Activated CD4-positive, alpha-beta memory T cell treated with anti-CD3 and anti-CD28 coated beads for 36 hours (primary cell): ENCODE results near the gene FLT4. TPM values are rescaled to one million over a fixed set of nuclear protein-coding genes. Genes with fewer than 3 reads are reported as not detected.
"Not testable (repeated sequence)": the region's sequence is repeated elsewhere in the genome, so short reads cannot be mapped to it uniquely, and the experiment has no call there.

Experiments used
- CTCF ChIA-PET: fragments of 350-600 bp; sonication (Branson Sonifier 250); formaldehyde crosslinking; loops from one replicate; lab custom pipeline; 2021; ENCODE audit warnings: antibody characterized with exemption, inconsistent platforms; lab: Charles Lee
- POLR2A ChIA-PET: fragments of 350-600 bp; sonication (Branson Sonifier 250); formaldehyde crosslinking; loops from one replicate; lab custom pipeline; 2021; ENCODE audit warnings: antibody characterized with exemption; lab: Charles Lee
- DNase-seq: peaks from one replicate; pipeline ENCODE4 v3.0.0-alpha.2; 2020
- H3K27ac Mint-ChIP-seq: one replicate; pipeline ENCODE4 v1.8.0; 2021; ENCODE audit warnings: mixed read lengths
- H3K27me3 Mint-ChIP-seq: one replicate; pipeline ENCODE4 v1.8.0; 2021; ENCODE audit warnings: mixed read lengths
- H3K36me3 Mint-ChIP-seq: one replicate; pipeline ENCODE4 v1.8.0; 2021; ENCODE audit warnings: mixed read lengths
- H3K4me1 Mint-ChIP-seq: one replicate; pipeline ENCODE4 v1.8.0; 2021; ENCODE audit warnings: low read depth, mixed read lengths
- H3K4me3 Mint-ChIP-seq: one replicate; pipeline ENCODE4 v1.8.0; 2021; ENCODE audit warnings: mild to moderate bottlenecking, mixed read lengths
- H3K9me3 Mint-ChIP-seq: one replicate; pipeline ENCODE4 v1.8.0; 2021; ENCODE audit warnings: mixed read lengths
- intact Hi-C: fragments of 100-400 bp; cut with micrococcal nuclease; formaldehyde crosslinking; loops from one replicate; pipeline ENCODE4 v1.15.1; 2023
- total RNA-seq, 2 experiments: library from RNA; stranded (reverse); gene quantifications; one replicate each; pipeline ENCODE4 v1.2.3, GENCODE V29; 2021

The FLT4 gene
- total RNA-seq, 2 experiments from 2014 or later: 1.4 to 2.0 TPM

DNA sequence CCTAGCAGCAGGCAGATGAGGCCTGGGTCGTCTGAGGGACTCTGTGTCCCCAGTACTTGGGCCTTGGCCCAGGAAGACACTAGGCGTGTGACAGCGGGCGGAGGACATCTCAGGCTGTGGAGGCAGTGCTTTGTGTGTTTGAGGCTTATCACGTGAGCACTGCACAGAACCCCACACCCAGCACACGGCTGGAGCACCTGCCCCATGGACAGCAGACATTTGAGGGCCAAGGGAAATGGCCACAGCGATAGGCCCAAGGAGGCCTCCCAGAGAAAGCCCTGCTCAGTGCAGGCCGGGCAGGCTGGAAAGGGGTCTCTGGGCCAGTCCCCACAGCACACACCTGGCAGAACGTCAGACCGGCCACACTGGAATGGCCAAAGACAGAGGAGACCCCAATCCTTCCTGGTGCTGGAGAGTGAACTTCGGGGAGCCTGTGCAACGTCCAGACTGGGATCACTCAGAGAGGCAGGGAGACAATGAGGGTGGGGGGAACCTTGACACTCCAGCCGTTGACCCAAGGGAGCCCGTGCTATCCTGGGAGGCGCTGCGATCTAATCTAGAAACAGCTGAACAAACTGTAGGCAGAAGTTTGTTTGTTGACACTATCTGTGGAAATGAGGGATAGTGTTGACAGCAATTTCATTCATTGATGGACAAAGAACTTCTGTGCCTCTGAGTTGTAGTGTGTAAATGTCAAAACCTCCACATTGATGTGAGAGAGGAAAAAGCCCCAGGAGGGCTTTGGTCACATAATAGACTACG lies 19.6 kb upstream of the FLT4 start:
- Mint-ChIP-seq H3K9me3 (no peaks in the 10 kb centered on the region), H3K4me1 (peaks cover 8% of the 10 kb centered on the region), H3K27ac (no peak overlapping the region), H3K4me3 (no peak overlapping the region), H3K27me3 (peaks cover 5% of the 10 kb centered on the region), H3K36me3 (no peaks in the 10 kb centered on the region)
- CTCF ChIA-PET: no interaction called here
- DNase-seq: peak; percentile 4
- POLR2A ChIA-PET: no interaction called here
- intact Hi-C loops: no loop called here

DNA sequence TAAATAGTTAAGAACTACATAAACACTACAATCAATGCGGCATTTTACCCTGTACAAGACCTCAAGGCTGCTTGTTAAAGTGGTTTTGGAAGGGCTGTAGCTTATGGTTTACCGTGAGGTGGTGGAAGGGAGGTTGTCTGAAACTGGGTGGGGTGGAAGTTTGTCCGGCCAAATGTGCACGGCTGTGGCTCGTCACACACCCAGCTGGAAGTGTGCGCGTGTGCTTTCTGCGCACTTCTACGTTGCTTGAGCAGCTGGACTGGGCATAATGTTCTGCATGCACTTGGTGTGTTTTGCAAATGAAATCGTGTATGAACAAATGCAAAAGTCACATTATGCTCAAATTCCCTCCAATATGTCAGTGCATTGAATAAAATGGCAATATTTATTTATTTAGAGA lies 17.4 kb upstream of the FLT4 start:
- Mint-ChIP-seq H3K4me1 (peaks cover 8% of the 10 kb centered on the region), H3K27ac (no peak overlapping the region), H3K36me3 (no peaks in the 10 kb centered on the region), H3K4me3 (no peak overlapping the region), H3K9me3 (no peaks in the 10 kb centered on the region), H3K27me3 (peaks cover 3% of the 10 kb centered on the region)
- CTCF ChIA-PET: interaction anchor here (0.9 kb wide), 1 partner anchor 351 kb away, joined by 3 read pairs; no protein-coding TSS in a partner anchor
- POLR2A ChIA-PET: no interaction called here
- intact Hi-C loops: no loop called here
- no peak for DNase-seq

DNA sequence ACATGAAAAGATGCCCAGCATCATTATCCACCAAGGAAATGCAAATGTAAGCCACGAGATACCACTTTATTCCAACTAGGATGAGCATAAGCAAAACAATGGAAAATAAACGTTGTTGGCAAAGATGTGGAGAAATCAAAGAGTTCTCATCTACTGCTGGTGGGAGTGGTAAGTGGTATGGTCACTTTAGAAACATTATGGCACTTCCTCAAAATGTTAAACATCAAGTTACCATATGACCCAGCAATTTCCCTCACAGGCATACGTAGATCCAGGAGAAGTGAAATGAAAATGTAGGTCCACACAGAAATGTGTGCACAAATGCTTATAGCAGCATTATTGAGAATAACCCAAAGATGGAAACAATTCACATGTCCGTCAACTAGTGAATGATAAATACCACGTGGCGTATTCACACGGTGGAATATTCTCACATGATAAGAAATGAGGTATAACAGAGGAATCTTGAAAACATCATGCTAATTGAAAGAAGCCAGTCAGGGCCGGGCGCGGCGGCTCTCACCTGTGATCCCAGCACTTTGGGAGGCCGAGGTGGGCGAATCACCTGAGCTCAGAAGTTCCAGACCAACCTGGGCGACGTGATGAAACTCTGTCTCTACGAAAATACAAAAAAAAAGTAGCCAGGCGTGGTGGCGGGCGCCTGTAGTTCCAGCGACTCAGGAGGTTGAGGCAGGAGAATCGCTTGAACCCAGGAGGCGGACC lies 16.4 kb upstream of the FLT4 start:
- intact Hi-C loops: no loop called here
- Mint-ChIP-seq H3K9me3 (no peaks in the 10 kb centered on the region), H3K27ac (no peak overlapping the region), H3K4me1 (peaks cover 8% of the 10 kb centered on the region), H3K4me3 (no peak overlapping the region), H3K36me3 (no peaks in the 10 kb centered on the region), H3K27me3 (peaks cover 6% of the 10 kb centered on the region)
- no peak for DNase-seq
- ChIA-PET POLR2A (no interaction called here), CTCF (interaction anchor here (0.9 kb wide), 1 partner anchor 350 kb away, joined by 3 read pairs; no protein-coding TSS in a partner anchor)

DNA sequence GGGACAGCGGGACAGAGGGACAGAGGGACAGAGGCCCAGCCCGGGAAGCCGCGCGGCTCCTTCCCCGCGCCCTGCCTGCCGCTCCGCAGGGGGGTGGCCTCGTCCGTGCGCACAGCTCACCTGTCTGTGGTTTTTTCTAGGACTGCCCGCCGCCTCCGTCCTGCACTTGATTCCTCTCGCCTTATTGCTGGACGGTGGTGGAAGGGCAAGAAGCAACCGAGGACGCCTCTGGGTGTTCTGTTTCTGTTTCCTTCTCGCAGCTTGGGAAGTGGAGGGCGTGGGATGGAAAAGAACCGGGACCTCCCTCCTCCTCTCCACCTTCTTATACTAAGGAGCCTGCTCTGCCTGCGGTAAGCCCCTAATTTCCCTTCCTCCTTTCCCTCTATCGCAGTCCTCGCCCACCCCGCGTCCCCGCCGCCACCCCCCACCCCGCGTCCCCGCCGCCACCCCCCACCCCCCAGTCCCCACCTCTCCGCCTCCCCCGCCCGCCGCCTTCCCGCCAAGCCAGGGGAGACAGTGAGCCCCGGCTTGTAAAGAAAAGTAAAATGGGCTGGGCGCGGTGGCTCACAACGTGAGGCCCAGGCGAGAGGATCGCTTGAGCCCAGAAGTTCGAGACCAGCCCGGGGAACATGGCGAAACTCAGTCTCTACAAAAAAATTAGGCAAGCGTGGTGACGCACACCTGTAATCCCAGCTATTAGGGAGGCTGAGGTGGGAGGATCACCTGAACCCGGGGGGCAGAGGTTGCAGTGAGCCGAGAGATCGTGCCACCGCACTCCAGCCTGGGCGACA lies 9.6 kb upstream of the FLT4 start:
- Mint-ChIP-seq H3K27ac (no peak overlapping the region), H3K27me3 (peaks cover 22% of the 10 kb centered on the region), H3K4me3 (no peak overlapping the region), H3K9me3 (no peaks in the 10 kb centered on the region), H3K36me3 (no peaks in the 10 kb centered on the region), H3K4me1 (no peaks in the 10 kb centered on the region)
- ChIA-PET POLR2A (no interaction called here), CTCF (interaction anchor here (0.6 kb wide), 1 partner anchor 60 kb away, joined by 3 read pairs; no protein-coding TSS in a partner anchor)
- intact Hi-C loops: no loop called here
- no peak for DNase-seq

DNA sequence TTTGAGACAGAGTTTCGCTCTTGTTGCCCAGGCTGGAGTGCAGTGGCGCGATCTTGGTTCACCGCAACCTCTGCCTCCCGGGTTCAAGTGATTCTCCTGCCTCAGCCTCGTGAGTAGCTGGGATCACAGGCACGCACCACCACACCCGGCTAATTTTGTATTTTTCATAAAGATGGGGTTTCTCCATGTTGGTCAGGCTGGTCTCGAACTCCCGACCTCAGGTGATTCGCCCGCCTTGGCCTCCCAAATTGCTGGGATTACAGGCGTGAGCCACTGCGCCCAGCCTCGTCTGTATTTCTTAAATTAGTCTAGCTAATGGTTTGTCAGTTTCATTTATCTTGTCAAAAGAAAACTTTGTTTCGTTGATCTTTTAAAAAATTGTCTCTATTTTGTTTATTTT lies 5.8 kb upstream of the FLT4 start:
- POLR2A ChIA-PET, intact Hi-C loops, H3K36me3 Mint-ChIP-seq, H3K4me3 Mint-ChIP-seq, H3K4me1 Mint-ChIP-seq, H3K27ac Mint-ChIP-seq, DNase-seq, H3K9me3 Mint-ChIP-seq: not testable (repeated sequence)
- peaks cover 30% of the 10 kb centered on the region for H3K27me3 Mint-ChIP-seq
- CTCF ChIA-PET: interaction anchor here (1.2 kb wide), 1 partner anchor 49 kb away, joined by 4 read pairs; no protein-coding TSS in a partner anchor

DNA sequence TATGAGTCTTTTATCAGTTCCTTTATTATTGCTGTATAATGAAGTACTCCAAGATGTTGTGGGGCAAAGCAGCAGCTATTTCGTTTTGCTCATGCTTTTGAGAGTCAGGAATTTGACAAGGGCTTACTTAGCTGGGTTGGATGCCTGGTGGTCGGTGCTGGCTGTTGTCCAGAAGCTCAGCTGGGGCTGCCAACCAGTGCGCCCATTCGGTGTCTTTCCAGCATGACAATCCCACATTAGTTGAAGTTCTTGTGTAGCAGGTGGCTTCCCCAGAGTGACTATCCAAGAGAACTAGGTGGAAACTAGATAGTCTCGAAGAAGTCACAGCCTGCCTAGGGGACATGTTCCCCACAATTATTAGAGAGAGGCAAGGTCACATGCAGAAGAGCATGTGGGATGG lies 3.4 kb upstream of the FLT4 start:
- Mint-ChIP-seq H3K27me3 (peaks cover 30% of the 10 kb centered on the region), H3K27ac (no peak overlapping the region), H3K4me3 (no peak overlapping the region), H3K36me3 (no peaks in the 10 kb centered on the region), H3K9me3 (no peaks in the 10 kb centered on the region), H3K4me1 (peaks cover 11% of the 10 kb centered on the region)
- intact Hi-C loops: no loop called here
- CTCF ChIA-PET: no interaction called here
- POLR2A ChIA-PET: no interaction called here
- DNase-seq: no peak

DNA sequence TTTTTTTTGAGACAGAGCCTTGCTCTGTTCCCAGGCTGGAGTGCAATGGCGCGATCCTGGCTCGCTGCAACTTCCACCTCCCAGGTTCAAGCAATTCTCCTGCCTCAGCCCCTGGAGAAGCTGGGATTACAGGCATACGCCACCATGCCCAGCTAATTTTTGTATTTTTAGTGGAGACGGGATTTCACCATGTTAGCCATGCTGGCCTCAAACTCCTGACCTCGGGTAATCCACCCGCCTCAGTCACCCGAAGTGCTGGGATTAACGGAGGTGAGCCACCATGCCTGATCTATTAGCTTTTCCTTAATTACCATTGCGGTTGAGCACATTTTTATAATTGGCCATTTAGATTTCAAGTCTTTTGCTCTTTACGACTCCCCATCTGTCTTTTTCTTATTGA lies 2.9 kb upstream of the FLT4 start:
- no peak for DNase-seq
- Mint-ChIP-seq H3K27ac (no peak overlapping the region), H3K4me1 (peaks cover 11% of the 10 kb centered on the region), H3K9me3 (no peaks in the 10 kb centered on the region), H3K27me3 (peaks cover 32% of the 10 kb centered on the region), H3K4me3 (no peak overlapping the region), H3K36me3 (no peaks in the 10 kb centered on the region)
- intact Hi-C loops: no loop called here
- POLR2A ChIA-PET: no interaction called here
- CTCF ChIA-PET: no interaction called here

DNA sequence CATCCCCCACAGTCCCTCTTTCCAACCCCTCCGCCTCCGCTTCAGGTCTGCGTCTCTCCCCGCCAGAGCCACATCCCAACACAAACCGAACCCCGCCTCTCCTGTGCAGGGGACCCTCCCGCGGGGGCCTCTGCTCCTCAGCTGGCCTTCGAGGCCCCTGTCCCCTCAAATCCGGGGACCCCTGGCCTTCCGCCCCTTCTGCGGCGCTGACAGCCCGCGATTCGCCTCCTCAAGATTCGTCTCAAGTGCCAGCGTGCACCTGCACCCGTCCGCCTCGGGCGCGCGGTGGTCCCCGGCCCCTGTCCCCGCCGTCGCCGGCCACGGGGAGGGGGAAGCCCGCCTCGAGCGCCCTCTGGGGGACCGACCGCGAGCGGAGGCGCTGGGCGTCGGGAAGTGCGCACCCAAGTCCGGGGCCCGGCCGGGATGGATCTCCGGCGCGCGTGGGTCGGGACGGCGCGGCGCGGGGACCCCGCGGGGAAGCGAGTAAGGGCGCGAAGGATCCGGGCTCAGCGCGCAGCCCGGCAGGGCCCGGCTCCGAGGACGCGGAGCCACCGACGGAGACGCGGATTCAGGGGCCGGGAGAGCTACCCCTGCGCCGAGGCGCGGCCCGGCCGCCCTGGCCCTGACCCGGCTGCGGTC lies 623 bp downstream of the FLT4 start:
- intact Hi-C loops: no loop called here
- Mint-ChIP-seq H3K36me3 (no peaks in the 10 kb centered on the region), H3K27me3 (peaks cover 36% of the 10 kb centered on the region), H3K27ac (no peak overlapping the region), H3K4me3 (peak overlapping the region; percentile 59), H3K9me3 (no peaks in the 10 kb centered on the region), H3K4me1 (peaks cover 11% of the 10 kb centered on the region)
- ChIA-PET POLR2A (no interaction called here), CTCF (interaction anchor here (0.6 to 0.8 kb wide), 3 partner anchors 19 to 268 kb away, joined by 3 read pairs; no protein-coding TSS in a partner anchor)
- peak; percentile 33 for DNase-seq

DNA sequence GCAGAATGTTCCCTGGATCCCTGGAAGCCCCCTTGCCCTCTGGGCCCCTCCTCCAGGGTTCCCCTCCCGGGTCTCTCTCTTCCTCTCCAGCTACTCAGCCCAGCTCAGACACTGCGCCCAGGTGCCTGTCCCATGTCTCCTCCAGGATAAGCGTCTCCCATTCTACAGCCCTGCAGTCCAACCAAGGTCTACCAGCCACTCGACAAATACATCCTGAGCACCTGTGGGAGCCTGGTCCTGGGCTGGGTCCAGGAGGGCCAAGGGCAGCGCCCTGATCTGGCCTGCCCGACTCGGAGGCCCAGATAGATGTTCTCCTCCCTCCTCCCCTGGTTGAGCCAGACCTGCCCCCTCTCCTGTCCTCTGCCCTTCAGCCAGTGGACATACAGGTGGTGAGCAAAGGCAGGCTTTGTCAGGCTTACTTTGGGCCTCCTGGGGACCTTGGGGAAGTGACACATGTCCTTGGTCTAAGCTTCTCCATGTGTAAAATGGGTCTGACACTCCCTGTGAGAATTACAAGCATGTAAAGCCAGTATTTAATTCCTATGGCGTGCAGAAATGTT lies 1.4 kb downstream of the FLT4 start:
- POLR2A ChIA-PET: no interaction called here
- Mint-ChIP-seq H3K27ac (no peak overlapping the region), H3K4me3 (peak overlapping the region; percentile 59), H3K27me3 (peaks cover 35% of the 10 kb centered on the region), H3K4me1 (peaks cover 11% of the 10 kb centered on the region), H3K36me3 (no peaks in the 10 kb centered on the region), H3K9me3 (no peaks in the 10 kb centered on the region)
- CTCF ChIA-PET: interaction anchor here (0.6 to 0.8 kb wide), 3 partner anchors 20 to 268 kb away, joined by 3 read pairs; no protein-coding TSS in a partner anchor
- DNase-seq: no peak
- intact Hi-C loops: no loop called here

DNA sequence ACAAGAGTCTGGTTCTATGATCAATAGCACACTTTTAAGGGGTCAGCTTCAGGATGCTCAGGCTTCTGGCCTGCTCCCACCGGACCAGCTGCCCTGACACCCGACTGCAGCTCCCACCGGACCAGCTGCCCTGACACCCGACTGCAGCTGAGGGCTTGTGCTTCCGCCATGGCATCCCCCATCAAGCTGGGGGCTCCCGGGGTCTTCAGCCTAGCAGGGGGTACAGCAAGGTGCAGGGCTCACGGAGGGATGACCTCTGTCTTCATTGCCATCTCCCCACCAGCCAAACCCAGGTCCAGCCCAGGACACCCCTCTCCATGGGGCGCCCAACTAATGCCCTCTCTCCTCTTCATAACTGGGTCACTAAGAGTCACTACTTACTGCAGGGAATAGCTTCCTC lies 1.9 kb downstream of the FLT4 start:
- Mint-ChIP-seq H3K4me3 (no peak overlapping the region), H3K27ac (no peak overlapping the region), H3K4me1 (peaks cover 11% of the 10 kb centered on the region), H3K27me3 (peaks cover 34% of the 10 kb centered on the region), H3K9me3 (no peaks in the 10 kb centered on the region), H3K36me3 (no peaks in the 10 kb centered on the region)
- ChIA-PET POLR2A (no interaction called here), CTCF (interaction anchor here (0.8 kb wide), 1 partner anchor 28 kb away, joined by 3 read pairs; no protein-coding TSS in a partner anchor)
- no peak for DNase-seq
- intact Hi-C loops: no loop called here

DNA sequence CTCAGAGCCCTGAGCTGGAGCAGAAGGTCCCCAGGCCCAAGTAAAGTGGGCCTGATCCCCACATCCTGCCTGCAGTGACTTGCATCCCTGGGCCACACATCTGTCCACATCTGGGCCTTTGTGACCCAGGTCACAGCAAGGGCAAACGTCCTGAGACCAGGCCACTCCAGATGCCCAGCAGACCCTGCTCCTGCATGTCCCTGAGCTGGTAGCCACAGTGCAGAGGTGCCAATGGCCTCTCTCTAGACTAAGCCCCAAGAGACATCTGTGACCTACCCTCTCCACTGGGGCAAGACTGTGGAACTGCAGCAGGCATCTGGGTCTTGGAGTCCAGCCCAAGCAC lies 2.5 kb downstream of the FLT4 start:
- H3K9me3 Mint-ChIP-seq: no peaks in the 10 kb centered on the region
- peaks cover 33% of the 10 kb centered on the region for H3K27me3 Mint-ChIP-seq
- no peak overlapping the region for H3K4me3 Mint-ChIP-seq
- H3K27ac Mint-ChIP-seq: no peak overlapping the region
- no peak for DNase-seq
- peaks cover 11% of the 10 kb centered on the region for H3K4me1 Mint-ChIP-seq
- intact Hi-C loops: no loop called here
- no peaks in the 10 kb centered on the region for H3K36me3 Mint-ChIP-seq
- CTCF ChIA-PET: interaction anchor here (0.8 kb wide), 1 partner anchor 28 kb away, joined by 3 read pairs; no protein-coding TSS in a partner anchor
- POLR2A ChIA-PET: no interaction called here
